Inferior parietal cortex (tissue), 1 donor: Measurements from ENCODE around the gene LEPROT.
"Not testable (repeated sequence)": the region's sequence is repeated elsewhere in the genome, so short reads cannot be mapped to it uniquely, and the experiment has no call there.

ENCODE experiments used
- DNase-seq: peaks from one replicate; pipeline ENCODE4 v3.0.0-alpha.2; 2016; ENCODE audit errors: extremely low spot score

The LEPROT gene, protein sequence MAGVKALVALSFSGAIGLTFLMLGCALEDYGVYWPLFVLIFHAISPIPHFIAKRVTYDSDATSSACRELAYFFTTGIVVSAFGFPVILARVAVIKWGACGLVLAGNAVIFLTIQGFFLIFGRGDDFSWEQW

DNA sequence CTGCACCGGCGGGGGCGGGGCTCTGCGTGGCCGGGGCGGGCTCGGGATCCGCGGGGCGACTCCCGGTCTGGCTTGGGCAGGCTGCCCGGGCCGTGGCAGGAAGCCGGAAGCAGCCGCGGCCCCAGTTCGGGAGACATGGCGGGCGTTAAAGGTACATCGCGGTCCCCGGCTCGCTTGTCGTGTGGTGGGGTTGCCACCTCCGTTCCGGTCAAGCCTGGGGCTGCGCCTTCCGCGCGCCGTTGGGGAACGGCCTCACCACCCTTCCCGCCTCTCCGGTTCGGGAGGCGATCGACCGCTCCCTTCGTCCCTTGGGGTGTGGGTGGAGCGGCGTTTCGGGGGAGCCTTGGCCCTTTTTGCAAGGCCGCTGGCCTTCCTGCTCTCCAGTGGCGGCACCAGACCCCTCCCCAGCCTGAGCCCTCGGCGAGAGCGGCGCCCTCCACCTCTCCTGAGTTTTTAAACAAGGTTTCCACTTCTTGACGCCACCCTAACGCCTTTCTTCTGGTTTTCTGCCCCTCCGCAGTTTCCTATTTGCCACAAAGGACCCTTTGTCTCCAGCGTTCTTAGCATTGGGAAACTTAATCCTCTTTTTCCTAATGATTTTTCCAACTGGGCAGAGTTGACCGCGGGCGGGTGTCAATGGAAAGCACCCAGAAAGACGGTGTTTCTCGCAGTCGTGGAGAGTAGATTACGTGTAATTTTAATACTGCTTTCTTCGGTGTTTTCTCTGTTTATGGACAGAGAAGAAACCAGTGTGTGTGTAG is at the start of gene LEPROT, which contains the start of gene LEPR:
TSS of gene LEPROT (plus strand) at position 79 of the 761 bp plus-strand sequence. CDS start at position 136, 57 bp downstream.
TSS of gene LEPR (plus strand) at position 79 of the 761 bp plus-strand sequence. CDS start 144,898 bp downstream, outside the sequence.
- DNase-seq, result peak; percentile 82

DNA sequence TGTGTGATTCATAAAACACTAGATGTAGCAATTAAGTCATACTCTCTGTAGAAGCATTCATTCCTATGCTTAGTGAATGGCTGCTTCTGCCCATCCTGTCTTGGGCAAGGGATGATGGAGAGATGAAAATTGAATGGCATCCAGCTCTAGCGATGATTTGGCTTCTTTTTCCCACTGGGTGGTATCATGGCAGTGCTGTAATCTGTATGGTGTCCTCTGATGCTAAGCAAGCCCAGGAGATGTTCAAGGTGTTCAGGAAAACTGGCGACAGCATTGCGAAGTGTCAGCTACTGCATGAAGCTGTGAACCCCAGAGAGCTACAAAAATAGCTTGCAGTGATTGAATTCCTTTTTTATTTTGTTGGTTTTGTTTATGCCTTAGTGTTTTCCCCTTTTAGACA is 48.9 kb upstream of the LEPROT start:
- no peak for DNase-seq

DNA sequence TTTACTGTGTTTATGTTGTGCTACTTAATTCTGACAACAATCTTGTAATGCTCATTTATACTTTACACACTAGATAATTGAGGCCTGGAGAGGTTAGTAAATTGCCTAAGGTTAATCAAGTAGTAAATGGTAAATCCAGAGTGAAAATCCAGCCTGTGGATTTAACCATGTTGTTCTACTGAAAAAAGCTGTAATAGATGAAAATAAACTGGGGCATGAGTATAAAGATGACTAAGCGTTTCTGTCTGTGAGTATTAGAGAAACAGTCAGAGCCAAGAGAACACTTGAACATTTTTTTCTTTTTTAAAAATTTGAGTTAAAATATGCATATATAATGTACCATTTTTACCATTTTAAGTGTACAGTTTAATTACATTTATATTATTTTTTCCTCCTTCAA is 47.9 kb upstream of the LEPROT start:
- DNase-seq, result peak; percentile 37

DNA sequence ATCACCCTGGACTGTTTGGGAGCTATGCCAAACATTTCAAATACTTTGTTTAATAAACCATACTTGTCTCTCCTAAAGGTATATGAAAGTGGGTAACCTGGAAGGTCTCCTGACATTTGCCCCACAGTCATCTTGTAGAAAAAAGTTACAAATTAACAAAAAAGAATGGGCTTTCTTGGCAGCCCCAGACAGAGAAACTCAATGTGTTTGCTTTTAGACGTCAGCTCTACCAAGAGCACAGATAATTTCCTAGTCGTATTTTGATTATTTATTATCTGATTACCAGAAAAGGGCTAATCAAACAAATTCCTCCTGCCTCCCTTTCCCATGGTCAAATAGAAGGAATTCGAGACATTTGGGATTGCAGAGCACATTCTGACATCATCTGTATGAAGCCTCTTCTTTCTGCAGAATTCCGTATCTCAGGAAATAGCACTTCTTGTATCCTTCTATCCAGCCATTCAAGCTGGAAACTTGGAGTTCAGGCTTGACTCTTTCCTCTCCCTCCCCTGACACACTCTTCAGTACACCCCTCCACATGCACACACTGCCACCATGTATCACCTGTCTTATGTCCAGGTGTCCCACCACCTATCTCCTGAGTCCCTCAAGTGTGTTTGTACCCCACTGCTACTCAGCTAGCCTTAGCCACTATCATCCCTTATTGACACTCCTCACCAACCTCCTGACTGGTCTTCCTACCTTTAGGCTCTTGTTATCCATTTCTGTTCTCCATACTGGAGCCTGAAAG is 42.8 kb upstream of the LEPROT start:
- DNase-seq, result no peak

DNA sequence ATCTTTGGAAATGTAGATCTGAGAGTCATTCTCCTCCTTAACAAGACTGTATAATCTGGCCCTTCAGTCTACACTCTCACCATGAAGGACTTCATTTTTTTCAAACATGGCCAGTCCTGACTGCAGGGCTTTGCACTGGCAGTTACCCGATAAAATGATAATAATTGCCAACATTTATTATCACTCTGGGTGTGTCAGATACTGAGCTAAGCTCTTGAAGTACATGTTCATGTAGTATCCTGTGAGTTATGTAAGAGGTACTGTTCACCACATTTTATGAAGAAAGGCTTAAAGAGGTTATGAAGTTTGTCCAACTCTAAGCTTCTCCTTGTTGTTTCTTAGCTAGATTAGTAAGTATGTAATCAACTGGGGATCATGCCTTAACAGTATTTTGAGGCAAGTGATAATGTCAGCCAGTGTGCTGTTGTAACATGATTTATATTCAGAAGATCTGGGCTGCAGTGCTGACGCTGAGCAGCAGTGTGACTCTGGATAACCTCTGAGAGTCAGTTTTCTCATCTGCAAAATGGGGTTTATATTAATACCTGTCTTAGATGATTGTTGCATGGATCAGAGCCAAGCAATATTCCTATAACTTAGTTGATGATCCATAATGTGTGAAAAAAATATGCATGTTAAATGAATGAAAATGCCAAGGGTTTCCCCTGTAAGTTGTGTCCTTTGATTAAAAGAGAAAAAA is 42.1 kb upstream of the LEPROT start:
- no peak for DNase-seq

DNA sequence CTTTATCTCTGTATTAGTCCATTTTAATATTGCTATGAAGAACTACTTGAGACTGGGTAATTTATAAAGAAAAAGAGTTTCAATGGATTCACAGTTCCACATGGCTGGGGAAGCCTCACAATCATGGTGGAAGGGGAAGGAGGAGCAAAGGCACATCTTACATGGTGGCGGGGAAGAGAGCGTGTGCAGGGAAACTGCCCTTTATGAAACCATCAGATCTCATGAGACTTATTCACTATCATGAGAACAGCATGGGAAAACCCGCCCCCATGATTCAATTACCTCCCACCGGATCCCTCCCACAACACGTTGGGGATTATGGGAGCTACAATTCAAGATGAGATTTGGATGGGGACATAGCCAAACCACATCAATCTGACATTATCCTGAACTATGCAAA is 36.0 kb upstream of the LEPROT start:
- not testable (repeated sequence) for DNase-seq

DNA sequence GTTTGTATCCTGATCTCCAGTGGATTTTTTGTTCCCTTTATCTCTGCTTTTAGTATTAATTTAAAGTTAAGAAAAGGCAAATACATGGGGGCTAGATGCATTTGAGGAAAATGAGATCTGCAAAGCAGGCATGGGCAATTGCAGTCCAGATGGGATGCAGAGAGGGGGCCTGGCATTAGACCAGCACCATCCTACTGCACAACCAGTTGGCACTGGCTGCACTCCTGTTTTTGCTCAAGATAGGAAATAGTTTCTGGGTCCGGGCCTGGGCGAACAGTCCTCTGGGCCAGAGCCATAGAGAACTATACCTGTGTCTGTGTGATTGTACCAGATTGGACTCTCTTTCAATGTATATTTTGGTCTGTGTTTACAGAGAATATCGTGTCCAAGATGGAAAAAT is 34.0 kb upstream of the LEPROT start:
- no peak for DNase-seq

DNA sequence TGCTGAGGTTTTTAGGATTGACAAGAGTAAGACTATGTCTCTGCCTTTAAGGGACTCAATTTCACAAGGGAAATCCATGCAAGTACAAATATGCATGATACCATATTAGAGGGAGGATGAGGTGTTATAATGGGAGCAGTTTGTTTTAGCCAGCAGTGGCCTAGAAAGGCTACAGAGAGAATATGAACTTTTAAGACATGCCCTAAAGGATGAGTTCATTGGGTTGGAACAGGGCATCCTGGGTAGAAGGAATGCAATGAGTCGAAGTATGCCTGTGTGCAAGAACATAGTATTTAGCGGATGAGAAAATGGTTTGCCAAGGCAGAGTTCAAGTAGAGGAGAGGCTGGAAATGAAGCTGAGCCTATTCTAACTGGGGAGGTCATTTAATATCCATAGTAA is 32.6 kb upstream of the LEPROT start:
- DNase-seq, result no peak

DNA sequence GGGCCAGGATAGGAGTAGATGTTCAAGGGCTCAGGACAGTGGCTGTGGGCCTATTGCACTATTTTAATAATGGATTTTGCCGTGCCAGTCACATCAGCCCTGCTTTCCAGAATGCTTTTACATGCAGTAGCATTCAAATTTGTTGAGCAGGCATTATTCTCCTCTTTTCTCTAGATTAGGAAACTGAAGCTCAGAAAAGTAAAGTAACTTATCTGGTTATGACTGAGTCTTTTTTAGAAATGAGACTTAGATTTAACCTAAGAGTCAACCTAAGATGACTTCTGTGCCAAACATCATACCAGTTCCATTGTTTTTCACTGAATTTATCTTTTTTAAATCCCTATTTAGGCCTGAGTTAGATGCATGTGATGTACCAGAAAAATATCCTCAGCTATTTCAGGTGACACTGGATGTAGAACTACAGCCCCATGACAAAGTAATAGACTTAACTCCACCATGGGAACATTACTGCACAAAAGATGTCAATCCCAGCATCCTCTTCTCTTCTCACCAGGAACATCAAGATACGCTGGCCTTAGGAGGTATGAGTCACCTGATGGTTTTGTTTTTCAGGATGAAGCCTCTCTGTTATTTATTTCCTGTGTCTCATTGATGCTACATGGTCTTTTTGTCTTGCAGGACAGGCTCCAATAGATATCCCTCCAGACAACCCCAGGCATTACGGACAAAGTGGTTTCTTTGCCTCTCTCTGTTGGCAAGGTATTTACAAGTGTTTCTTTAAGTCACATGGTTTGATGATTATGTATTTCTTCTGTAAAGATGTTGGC is 31.4 kb upstream of the LEPROT start:
- DNase-seq, result no peak

DNA sequence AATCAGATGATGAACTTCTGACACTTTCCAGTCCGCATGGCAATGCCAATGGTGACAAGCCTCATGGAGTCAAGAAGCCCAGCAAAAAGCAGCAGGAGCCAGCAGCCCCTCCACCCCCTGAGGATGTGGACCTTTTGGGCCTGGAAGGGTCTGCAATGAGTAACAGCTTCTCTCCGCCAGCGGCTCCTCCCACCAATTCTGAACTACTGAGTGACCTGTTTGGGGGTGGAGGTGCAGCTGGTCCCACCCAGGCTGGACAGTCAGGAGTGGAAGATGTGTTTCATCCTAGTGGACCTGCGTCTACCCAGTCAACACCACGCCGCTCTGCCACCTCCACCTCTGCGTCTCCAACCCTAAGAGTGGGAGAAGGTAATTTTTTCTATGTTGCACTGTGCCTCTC is 28.0 kb upstream of the LEPROT start:
- DNase-seq, result no peak

DNA sequence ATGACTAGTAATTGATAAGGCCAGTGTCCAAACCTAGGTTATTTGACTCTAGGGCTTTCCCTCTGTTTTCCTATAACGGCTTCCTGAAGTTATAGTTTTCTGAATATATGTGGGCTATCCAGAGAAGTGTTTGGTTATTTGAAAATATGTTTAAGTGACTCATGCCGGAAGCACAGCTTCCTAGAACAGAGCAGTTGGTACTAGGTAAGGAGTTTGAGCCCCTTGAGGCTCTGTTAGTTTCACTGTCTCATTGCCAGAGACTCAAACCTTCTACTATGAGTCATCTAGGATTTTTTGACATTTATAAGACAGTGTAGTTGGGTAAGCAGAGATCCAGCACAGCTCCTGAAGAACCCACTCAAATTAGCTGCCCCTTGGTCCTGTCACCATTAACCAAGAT is 27.1 kb upstream of the LEPROT start:
- no peak for DNase-seq

DNA sequence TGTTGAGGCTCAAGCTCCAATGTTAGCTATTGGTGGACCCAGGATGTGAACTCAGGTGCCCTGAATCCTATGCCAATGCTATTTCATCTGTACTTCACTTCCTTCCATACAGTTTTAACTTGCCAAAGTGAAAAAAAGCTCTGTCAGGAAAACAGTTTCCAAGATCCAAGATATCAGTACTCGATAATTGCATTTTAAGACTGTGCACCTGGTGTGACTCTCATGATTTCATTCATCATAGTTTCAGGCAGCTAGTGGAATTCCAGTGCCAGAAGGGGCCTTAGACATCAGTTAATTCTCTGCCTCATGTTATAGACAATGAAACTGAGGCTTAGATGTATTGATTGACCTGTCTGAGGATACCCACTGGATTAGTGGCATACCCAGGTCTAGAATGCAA is 26.5 kb upstream of the LEPROT start:
- no peak for DNase-seq

DNA sequence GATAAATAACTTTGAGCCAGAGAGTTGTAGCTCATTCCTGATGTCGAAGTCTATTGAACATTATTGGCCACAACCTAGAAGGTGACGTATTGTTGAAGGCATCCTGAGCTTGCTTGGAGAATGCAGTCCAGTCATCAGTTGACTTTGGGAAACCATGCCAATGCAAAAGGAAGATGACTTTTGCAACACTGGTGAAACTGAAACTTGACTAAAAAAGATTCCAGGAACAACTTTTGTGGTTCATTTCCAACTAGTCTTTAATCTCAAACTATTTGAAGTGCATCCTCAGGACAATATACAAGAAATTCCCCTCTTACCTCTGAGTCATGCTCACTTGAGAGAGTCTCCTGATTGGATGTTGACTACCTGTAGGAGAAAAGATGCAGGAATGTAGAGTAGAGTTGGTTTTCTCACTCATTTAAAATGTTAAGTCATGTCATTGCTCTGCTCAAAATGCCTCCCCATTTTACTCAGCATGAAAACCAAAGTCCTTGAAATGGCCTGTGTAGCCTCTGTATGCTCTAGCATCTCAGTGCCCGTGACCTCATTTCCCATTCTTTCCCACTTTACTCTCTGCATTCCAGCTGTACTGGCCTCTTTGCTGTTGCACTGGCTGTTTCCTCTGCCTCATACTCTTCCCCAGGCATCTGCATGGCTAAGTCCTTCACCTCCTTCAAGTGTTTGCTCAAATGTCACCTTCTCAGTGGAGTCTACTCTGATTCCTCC is 24.4 kb upstream of the LEPROT start:
- DNase-seq, result no peak

DNA sequence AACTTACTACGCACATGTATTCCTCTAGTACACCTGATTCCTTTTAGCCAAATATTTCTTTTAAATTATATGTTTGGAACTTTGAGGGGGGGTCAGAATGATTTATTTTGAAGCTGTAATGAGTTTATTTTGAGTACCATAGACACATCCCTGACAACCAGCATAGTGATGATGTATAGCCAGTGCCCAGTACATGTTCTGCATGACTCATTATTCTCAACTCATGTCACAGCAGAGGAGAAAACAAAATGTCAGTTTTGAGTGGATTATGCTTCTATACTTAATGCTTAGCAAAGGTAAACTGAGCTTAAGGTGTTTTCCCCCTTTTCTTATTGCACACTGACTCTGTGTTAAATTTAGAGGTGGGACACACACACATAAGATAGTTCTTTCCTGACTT is 22.4 kb upstream of the LEPROT start:
- no peak for DNase-seq

DNA sequence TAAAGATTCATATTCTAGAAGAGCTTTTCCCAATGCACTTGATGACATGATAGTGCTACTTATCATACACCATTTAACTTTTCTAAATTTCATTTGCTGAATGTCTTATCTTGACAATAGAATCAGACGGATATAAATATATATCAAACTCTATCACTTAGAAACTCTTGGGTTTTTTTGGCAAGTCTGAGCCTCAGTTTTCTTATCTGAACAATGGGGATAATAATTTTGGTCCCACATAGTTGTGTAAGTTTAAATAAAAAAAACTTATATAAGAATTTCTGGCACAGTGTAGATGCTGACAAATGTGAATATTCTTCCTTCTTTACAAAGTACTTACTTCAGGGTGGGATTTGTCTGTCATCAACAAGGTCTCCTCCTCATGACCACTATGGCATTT is 21.5 kb upstream of the LEPROT start:
- no peak for DNase-seq

DNA sequence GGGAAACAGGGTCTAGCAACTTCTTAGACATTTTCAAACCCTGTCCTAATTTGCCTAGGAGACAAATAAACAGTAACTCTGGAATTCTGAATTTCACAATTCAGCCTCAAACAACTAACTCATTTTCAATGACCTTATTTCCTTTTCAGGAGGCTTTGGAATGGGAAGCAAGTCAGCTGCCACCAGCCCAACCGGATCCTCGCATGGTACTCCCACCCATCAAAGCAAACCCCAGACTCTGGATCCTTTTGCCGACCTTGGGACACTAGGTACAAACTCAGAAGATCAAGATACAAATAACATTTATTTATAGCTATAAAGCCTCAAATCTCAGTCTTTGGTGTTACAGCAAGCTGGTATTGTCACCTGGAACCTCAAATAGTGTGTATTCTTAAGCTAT is 18.9 kb upstream of the LEPROT start:
- no peak for DNase-seq

DNA sequence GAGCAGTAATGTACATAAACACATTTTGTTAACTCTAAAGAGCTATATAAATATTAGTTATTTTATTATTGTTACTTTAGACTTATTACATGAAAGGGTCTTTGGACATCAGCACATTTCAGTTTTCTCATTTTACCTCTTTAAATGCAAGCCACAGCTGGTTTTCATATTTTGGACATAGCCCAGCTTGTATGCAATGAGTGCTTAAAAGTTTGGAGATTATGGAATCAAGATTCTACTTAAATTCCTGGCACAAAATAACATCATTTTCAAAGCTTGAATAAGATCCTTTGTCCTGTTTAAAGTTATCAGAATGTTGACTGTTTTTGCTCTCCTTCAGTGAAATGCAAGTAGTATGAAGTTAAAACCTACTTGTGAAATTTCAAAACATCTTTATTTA is 15.5 kb upstream of the LEPROT start:
- no peak for DNase-seq

DNA sequence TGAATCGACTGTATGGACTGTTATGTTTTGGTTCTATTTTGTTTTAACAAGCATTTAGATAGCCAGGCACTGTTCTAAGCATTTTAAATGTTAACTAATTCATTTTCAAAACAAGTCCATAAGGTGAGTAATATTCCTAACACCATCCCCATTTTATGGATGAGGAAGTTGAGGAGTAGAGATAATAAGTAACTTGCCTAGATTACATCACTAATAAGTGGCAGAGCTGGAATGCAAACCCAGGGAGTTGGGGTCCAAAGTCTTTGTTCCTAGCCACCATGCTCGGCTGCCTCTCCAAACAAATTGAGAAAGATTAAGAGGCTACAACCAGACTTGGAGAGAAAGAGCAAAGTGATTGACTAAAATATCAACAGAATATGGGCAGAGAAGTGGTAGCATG is 12.6 kb upstream of the LEPROT start:
- DNase-seq, result no peak

DNA sequence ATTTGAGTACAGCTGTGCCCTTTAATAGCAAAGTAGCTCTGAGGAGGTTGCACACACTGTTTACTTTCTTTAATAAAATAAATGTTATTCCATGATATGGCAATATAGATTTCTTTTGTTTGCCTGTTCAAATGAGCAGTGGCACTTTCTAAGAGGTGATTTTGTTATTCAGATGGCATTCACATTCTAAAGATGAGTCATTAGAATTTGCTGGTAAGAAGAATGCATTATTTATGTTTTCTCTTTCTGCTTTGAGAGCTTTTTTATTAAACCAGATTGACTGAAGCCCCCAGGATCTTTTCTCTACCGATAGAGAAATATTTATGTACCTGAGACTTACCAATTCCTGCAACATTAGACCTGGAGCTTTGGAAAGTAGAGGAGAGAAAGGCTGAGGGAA is 11.2 kb upstream of the LEPROT start:
- no peak for DNase-seq

DNA sequence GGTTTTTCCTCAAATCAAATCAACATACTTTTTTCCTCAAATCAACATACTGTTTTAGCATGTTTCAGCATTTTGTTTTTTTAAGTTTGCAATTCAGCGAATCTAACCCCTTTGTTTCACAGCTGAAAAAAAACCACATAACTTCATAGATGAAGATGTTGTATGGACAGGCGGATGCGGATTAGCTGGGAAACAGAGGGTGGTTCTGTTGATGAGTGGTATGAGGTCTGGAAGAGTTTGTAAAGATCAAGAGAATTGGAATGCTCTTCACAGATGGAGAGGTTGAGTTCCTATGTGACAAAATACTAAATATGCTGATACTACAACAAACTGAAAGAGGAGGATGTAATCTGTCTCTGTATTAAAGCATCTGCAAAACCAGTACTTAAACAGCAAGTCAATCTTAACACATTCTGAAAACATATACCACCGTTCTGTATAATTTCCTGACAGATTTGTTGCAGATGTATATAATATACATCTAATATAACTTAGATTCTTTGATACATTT is 10.6 kb upstream of the LEPROT start:
- DNase-seq, result no peak
